Fibroblast of lung (primary cell): Measurements from ENCODE around the gene EMC8. TPM values are rescaled to one million over a fixed set of nuclear protein-coding genes. Genes with fewer than 3 reads are reported as not detected.

Experiments used
- DNase-seq, 2 donors: peaks; one replicate each; pipeline versions ENCODE4 v3.0.0 to v3.0.0-alpha.2; 2010; ENCODE audit warnings: low read depth in 2 of 2
- H2AFZ ChIP-seq: 2 replicates; pipeline ENCODE4 v1.5.1; 2012; ENCODE audit warnings: low read length, control low read depth, inconsistent platforms
- H3K27ac ChIP-seq: 2 replicates; pipeline ENCODE4 v1.5.1; 2011; ENCODE audit warnings: low read length, control low read depth; ENCODE audit not compliant: insufficient read depth
- H3K27me3 ChIP-seq: 2 replicates; pipeline ENCODE4 v1.5.1; 2011; ENCODE audit warnings: mild to moderate bottlenecking, low read length; ENCODE audit not compliant: control insufficient read depth, insufficient read depth
- H3K36me3 ChIP-seq: 2 replicates; pipeline ENCODE4 v1.5.1; 2011; ENCODE audit warnings: low read length; ENCODE audit not compliant: control insufficient read depth, insufficient read depth
- H3K4me1 ChIP-seq: 2 replicates; pipeline ENCODE4 v1.5.1; 2011; ENCODE audit warnings: low read length; ENCODE audit not compliant: control insufficient read depth, insufficient read depth; ENCODE audit errors: extremely low read depth
- H3K4me2 ChIP-seq: 2 replicates; pipeline ENCODE4 v1.5.1; 2011; ENCODE audit warnings: low read length, control low read depth; ENCODE audit not compliant: insufficient read depth; ENCODE audit errors: extremely low read depth
- H3K4me3 ChIP-seq, 4 experiments: fragments of 200-600 bp in 1 of 4; sonication (generic) in 1 of 4; replicated peaks in 1 of 4; 2 replicates each; pipeline ENCODE4 v1.5.1; 2011 to 2016; ENCODE audit warnings: low read length in 4 of 4, low read depth in 3 of 4, mild to moderate bottlenecking in 3 of 4, control low read depth in 2 of 4, inconsistent platforms in 1 of 4, mixed read lengths in 1 of 4; ENCODE audit not compliant: insufficient read depth in 1 of 4; ENCODE audit errors: control extremely low read depth in 1 of 4
- H3K79me2 ChIP-seq: 2 replicates; pipeline ENCODE4 v1.5.1; 2012; ENCODE audit warnings: mild to moderate bottlenecking, low read length, inconsistent platforms; ENCODE audit not compliant: control insufficient read depth, insufficient read depth
- H3K9ac ChIP-seq: 2 replicates; pipeline ENCODE4 v1.5.1; 2011; ENCODE audit warnings: mild to moderate bottlenecking, low read length, control low read depth; ENCODE audit not compliant: insufficient read depth
- H3K9me3 ChIP-seq: 2 replicates; pipeline ENCODE4 v1.5.1; 2012; ENCODE audit warnings: low read depth, low read length; ENCODE audit not compliant: control insufficient read depth, insufficient read depth
- H4K20me1 ChIP-seq: 2 replicates; pipeline ENCODE4 v1.5.1; 2011; ENCODE audit warnings: low read length; ENCODE audit not compliant: control insufficient read depth, insufficient read depth; ENCODE audit errors: extremely low read depth
- EZH2 ChIP-seq: IDR thresholded peaks from 2 replicates; pipeline ENCODE4 v1.5.1; 2012; ENCODE audit warnings: low read length, control low read depth, mild to moderate bottlenecking; ENCODE audit errors: missing control alignments
- polyA plus RNA-seq, 2 donors: library from polyadenylated mRNA; depleted of rRNA in 1 of 2; stranded (reverse) in 1 of 2; unstranded in 1 of 2; fragments of >200 nt; gene quantifications; 2 replicates each; pipeline ENCODE4 v1.2.1, GENCODE V29; 2011 to 2012; ENCODE audit warnings: missing spikeins in 1 of 2
- total RNA-seq: library from RNA; depleted of rRNA; stranded (reverse); fragments of >200 nt; gene quantifications from 2 replicates; pipeline ENCODE4 v1.2.1, GENCODE V29; 2014
- TF ChIP-seq, protein P1 (sequence below), 2 donors: IDR thresholded peaks in 1 of 2; conservative IDR thresholded peaks in 1 of 2; 1 replicate in 1 of 2; 2 replicates in 1 of 2; pipeline ENCODE4 v1.5.1; 2011 to 2012; ENCODE audit warnings: low read length in 2 of 2, control low read depth in 1 of 2, inconsistent platforms in 1 of 2, low read depth in 1 of 2, mild to moderate bottlenecking in 1 of 2

EMC8 gene
- total and polyA plus RNA-seq, 2 donors (not counting 1 experiment from before 2014, with no cell fraction given): 25.1 to 25.9 TPM

DNA sequence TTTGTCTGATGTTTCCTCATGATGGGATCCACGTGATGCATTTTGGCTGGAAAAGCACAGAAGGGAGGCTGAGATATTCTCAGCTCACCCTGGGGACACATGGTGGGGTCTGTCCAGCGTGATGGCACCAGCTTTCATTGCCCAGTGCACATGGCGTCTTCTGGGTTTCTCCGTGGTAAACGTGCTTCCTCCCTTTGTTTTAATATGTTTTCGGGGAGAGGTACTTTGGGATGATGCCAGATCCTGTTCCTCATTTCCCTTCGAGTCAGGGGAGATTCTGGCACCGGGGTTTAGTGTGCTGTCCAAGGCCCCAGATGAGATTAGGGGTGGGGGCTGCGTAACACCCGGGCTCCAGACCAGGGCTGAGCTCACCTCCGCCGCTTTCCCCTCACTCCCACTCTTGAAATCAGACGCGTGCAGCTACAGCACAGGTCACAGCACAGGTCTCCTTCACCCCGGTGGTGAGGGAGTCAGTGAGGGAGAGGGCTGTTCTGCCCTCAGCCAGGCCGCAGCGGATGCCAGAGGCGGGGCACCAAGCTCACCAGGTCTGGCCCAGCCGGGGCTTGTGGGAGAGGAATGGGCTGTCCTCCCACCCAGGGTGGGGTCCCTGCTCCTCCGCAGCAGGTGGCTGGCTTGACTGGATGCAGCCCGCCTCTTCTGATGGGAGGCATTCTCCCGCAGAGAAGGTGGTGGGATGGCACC lies 34.0 kb upstream of the EMC8 start:
- no peaks in the 10 kb centered on the region for H3K4me1 ChIP-seq
- no peak overlapping the region for H3K9ac ChIP-seq
- no peak overlapping the region for H3K4me2 ChIP-seq
- no peak for TF ChIP-seq EZH2
- TF ChIP-seq, protein P1, sequence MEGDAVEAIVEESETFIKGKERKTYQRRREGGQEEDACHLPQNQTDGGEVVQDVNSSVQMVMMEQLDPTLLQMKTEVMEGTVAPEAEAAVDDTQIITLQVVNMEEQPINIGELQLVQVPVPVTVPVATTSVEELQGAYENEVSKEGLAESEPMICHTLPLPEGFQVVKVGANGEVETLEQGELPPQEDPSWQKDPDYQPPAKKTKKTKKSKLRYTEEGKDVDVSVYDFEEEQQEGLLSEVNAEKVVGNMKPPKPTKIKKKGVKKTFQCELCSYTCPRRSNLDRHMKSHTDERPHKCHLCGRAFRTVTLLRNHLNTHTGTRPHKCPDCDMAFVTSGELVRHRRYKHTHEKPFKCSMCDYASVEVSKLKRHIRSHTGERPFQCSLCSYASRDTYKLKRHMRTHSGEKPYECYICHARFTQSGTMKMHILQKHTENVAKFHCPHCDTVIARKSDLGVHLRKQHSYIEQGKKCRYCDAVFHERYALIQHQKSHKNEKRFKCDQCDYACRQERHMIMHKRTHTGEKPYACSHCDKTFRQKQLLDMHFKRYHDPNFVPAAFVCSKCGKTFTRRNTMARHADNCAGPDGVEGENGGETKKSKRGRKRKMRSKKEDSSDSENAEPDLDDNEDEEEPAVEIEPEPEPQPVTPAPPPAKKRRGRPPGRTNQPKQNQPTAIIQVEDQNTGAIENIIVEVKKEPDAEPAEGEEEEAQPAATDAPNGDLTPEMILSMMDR (conservative IDR thresholded peaks at IDR 0.05 in 1 of 2, IDR thresholded peaks at IDR 0.05 in 1 of 2; ENCODE audit: low read depth in 1 of 2, low read length in 2 of 2): no peak
- no peaks in the 10 kb centered on the region for H3K36me3 ChIP-seq
- DNase-seq: no peak
- no peaks in the 10 kb centered on the region for H4K20me1 ChIP-seq
- no peak overlapping the region for H3K4me3 ChIP-seq
- H3K9me3 ChIP-seq: no peaks in the 10 kb centered on the region
- H3K27ac ChIP-seq: no peak overlapping the region
- H2AFZ ChIP-seq: no peak overlapping the region
- no peaks in the 10 kb centered on the region for H3K27me3 ChIP-seq
- no peaks in the 10 kb centered on the region for H3K79me2 ChIP-seq

DNA sequence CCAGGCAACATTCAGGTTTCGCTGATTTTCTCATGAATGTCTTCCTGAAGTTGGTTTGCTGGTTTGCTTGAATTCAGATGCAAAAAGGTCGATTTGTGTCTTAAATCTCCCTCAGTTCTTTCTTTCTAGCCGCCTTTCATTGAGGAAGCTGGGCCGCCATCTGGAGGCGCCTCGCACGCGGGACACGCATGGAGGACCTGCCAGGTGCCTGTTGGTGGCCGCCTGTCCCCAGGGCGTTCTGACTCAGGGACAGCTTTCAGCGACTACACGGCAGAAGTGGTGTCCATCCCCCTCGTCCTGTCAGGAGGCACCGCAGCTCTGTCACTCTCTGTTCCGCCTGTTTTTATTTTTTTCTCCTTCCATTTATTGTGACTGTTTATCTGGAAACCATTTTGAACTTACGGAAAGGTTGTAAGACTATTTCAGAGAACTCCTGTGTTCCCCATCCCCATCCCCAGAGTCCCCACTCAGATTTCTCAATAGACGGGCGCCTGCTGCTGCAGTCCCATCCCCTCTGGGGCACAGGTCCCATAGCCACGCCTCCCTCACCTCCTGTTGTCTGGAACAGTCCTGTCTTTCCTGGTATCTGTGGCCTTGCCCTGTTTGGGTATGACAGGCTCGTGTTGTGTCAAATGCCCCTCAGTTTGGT lies 33.4 kb upstream of the EMC8 start:
- H3K79me2 ChIP-seq: no peaks in the 10 kb centered on the region
- TF ChIP-seq EZH2: no peak
- TF ChIP-seq, protein P1 (conservative IDR thresholded peaks at IDR 0.05 in 1 of 2, IDR thresholded peaks at IDR 0.05 in 1 of 2; ENCODE audit: low read depth in 1 of 2, low read length in 2 of 2): no peak
- H3K27me3 ChIP-seq: no peaks in the 10 kb centered on the region

DNA sequence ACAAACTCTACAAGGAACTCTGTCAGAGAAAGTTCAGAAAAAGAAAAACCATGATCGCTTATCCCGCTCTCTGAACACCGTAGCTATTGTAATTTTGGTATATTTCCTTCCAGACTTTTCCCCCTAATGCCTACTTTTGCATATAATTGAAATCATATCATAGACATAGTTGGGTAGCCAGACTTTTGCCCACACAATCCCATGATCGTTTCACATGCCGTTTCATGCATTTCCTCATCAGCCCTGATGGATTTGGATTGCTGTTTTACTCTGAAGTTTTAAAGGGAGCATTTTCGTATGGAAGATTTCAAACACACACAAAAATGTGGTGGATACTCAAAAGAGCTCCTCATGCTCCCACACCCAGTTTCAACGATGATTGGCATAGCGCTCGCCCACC lies 31.5 kb upstream of the EMC8 start:
- no peak overlapping the region for H3K27ac ChIP-seq
- H2AFZ ChIP-seq: no peak overlapping the region
- H3K9me3 ChIP-seq: no peaks in the 10 kb centered on the region
- H3K36me3 ChIP-seq: no peaks in the 10 kb centered on the region
- no peak overlapping the region for H3K4me2 ChIP-seq
- H3K4me1 ChIP-seq: no peaks in the 10 kb centered on the region
- DNase-seq: no peak
- no peak overlapping the region for H3K4me3 ChIP-seq
- H3K9ac ChIP-seq: no peak overlapping the region
- no peaks in the 10 kb centered on the region for H3K27me3 ChIP-seq
- no peak for TF ChIP-seq EZH2
- TF ChIP-seq, protein P1 (conservative IDR thresholded peaks at IDR 0.05 in 1 of 2, IDR thresholded peaks at IDR 0.05 in 1 of 2; ENCODE audit: low read depth in 1 of 2, low read length in 2 of 2): no peak
- H3K79me2 ChIP-seq: no peaks in the 10 kb centered on the region
- no peaks in the 10 kb centered on the region for H4K20me1 ChIP-seq

More for the DNA sequence above, 33.4 kb upstream of the EMC8 start:
- Histone ChIP-seq H3K4me1 (no peaks in the 10 kb centered on the region), H3K27ac (no peak overlapping the region), H3K9me3 (no peaks in the 10 kb centered on the region), H3K36me3 (no peaks in the 10 kb centered on the region), H2AFZ (no peak overlapping the region), H3K4me2 (no peak overlapping the region), H3K4me3 (no peak overlapping the region), H4K20me1 (no peaks in the 10 kb centered on the region), H3K9ac (no peak overlapping the region)
- DNase-seq: no peak
